HEK293 (cell line): ENCODE results near the gene UCKL1.

Experiments
- ZNF274 ChIP-seq, 2 experiments: fragments of 200-500 bp in 1 of 2; fragments of 450-650 bp in 1 of 2; sonication (Bioruptor generic) in 1 of 2; formaldehyde crosslinking in 1 of 2; IDR thresholded peaks; 2 replicates each; pipeline versions ENCODE4 v1.5.1 to v1.6.1; 2014 to 2016; ENCODE audit warnings: borderline replicate concordance in 1 of 2, inconsistent platforms in 1 of 2, low read length in 1 of 2, missing biosample characterization in 1 of 2, missing genetic modification characterization in 1 of 2
- ZNF292 ChIP-seq: fragments of 450-650 bp; formaldehyde crosslinking; IDR thresholded peaks from 2 replicates; pipeline ENCODE4 v1.5.1; 2016; ENCODE audit warnings: low read depth, missing biosample characterization, missing genetic modification characterization, borderline replicate concordance

DNA sequence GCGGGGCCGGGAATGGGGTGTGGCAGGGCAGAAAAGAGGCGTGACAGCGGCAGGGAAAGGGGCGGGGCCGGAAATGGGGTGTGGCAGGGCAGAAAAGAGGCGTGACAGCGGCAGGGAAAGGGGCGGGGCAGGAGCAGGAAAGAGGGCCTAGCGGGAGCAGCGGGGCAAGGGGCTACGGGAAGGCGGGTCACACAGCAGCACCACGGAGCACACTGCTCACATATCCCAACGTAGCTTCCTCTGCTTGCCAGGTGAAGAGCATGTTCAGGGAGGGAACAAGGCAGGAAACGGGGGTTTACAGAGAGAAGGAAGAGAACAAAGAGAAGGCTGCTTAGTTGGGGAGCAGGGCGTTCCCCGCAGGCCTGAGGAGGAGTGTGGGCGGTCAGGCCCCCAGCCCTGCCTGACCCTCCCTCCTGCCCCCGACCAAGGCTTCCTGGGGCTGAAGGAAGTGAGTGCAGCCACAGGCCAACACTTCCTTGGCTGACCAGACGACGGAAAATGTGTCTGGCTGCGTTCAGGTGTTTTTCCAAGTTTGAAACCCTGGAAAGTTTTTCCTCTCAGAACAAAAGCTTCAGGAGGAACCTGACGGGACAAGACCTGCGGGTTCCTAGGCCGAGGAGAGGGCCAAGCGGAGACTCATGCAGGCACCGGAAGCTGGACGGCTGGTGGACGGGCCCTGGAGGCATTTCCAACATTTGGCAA, 13.8 kb downstream of the UCKL1 start:
- TF ChIP-seq ZNF292: no peak
- no peak for TF ChIP-seq ZNF274 (IDR thresholded peaks at IDR 0.05; ENCODE audit: low read length)
- TF ChIP-seq ZNF274 (tag by site-specific recombination; IDR thresholded peaks at IDR 0.05; ENCODE audit: borderline replicate concordance): no peak
